Ishikawa (cell line): Measurements from ENCODE around the gene SRL.

Experiments
- CEBPB ChIP-seq: IDR thresholded peaks from 2 replicates; pipeline ENCODE4 v1.6.1; 2012
- CREB1 ChIP-seq: IDR thresholded peaks from 2 replicates; pipeline ENCODE4 v1.6.1; 2012; ENCODE audit warnings: low read depth
- EGR1 ChIP-seq: IDR thresholded peaks from 2 replicates; pipeline ENCODE4 v1.6.1; 2012
- EP300 ChIP-seq: IDR thresholded peaks from 2 replicates; pipeline ENCODE4 v1.6.1; 2012; ENCODE audit warnings: borderline replicate concordance
- FOXM1 ChIP-seq: IDR thresholded peaks from 2 replicates; pipeline ENCODE4 v1.6.1; 2012; ENCODE audit warnings: low read depth, borderline replicate concordance
- MAX ChIP-seq: IDR thresholded peaks from 2 replicates; pipeline ENCODE4 v1.6.1; 2012
- NFIC ChIP-seq: IDR thresholded peaks from 2 replicates; pipeline ENCODE4 v1.6.1; 2012
- RAD21 ChIP-seq: IDR thresholded peaks from 2 replicates; pipeline ENCODE4 v1.6.1; 2012; ENCODE audit warnings: low read depth
- REST ChIP-seq: IDR thresholded peaks from 2 replicates; pipeline ENCODE4 v1.6.1; 2012; ENCODE audit warnings: low read depth, mild to moderate bottlenecking
- TAF1 ChIP-seq: IDR thresholded peaks from 2 replicates; pipeline ENCODE4 v1.6.1; 2012; ENCODE audit warnings: low read depth, mild to moderate bottlenecking
- TCF12 ChIP-seq: IDR thresholded peaks from 2 replicates; pipeline ENCODE4 v1.6.1; 2012; ENCODE audit warnings: low read depth
- USF1 ChIP-seq: IDR thresholded peaks from 2 replicates; pipeline ENCODE4 v1.6.1; 2012
- YY1 ChIP-seq: IDR thresholded peaks from 2 replicates; pipeline ENCODE4 v1.6.1; 2012; ENCODE audit warnings: low read depth
- ZBTB7A ChIP-seq: IDR thresholded peaks from 2 replicates; pipeline ENCODE4 v1.6.1; 2012; ENCODE audit warnings: low read depth

- TF ChIP-seq CEBPB (no peak), REST (no peak), RAD21 (no peak), MAX (no peak), ZBTB7A (no peak), EP300 (no peak), FOXM1 (no peak), YY1 (no peak), TCF12 (no peak), TAF1 (no peak), CREB1 (no peak), NFIC (no peak), USF1 (no peak), EGR1 (no peak)
Measured at GRCh38 chr16:4262303-4262835, 20.5 kb upstream of the SRL start.
